Stimulated activated CD4-positive, alpha-beta T cell treated with anti-CD3 and anti-CD28 coated beads, Interleukin-4, amount 100 ng/mL, for 24 hours (primary cell): ENCODE data around the gene CA5A.
"Not testable (repeated sequence)": the region's sequence is repeated elsewhere in the genome, so short reads cannot be mapped to it uniquely, and the experiment has no call there.

Experiments
- DNase-seq: peaks from one replicate; pipeline ENCODE4 v3.0.0-alpha.2; 2020

The CA5A gene

GRCh38 chr16:87922250-87922871 lies 14.0 kb downstream of the CA5A start:
- no peak for DNase-seq

- DNase-seq, result no peak
These were observed 15.0 kb downstream of the CA5A start for GRCh38 chr16:87921236-87921773.

GRCh38 chr16:87919681-87919994 lies 16.7 kb downstream of the CA5A start:
- DNase-seq, result no peak

- no peak for DNase-seq
These were observed 17.3 kb downstream of the CA5A start for GRCh38 chr16:87918866-87919680.

GRCh38 chr16:87918338-87918737 lies 18.0 kb downstream of the CA5A start:
- no peak for DNase-seq

- no peak for DNase-seq
These were observed 18.8 kb downstream of the CA5A start for GRCh38 chr16:87917503-87917902.

- DNase-seq, result no peak
These were observed 21.5 kb downstream of the CA5A start for GRCh38 chr16:87914812-87915211.

GRCh38 chr16:87914021-87914725 lies 22.2 kb downstream of the CA5A start:
- not testable (repeated sequence) for DNase-seq

- not testable (repeated sequence) for DNase-seq
These were observed 23.6 kb downstream of the CA5A start for GRCh38 chr16:87912691-87913090.

GRCh38 chr16:87911106-87911763 lies 25.1 kb downstream of the CA5A start:
- DNase-seq, result not testable (repeated sequence)

- peak; percentile 89 for DNase-seq
These were observed 27.0 kb downstream of the CA5A start for GRCh38 chr16:87909203-87909935.

GRCh38 chr16:87908101-87908500 lies 28.2 kb downstream of the CA5A start:
- DNase-seq, result not testable (repeated sequence)

GRCh38 chr16:87905521-87905920 lies 30.8 kb downstream of the CA5A start:
- not testable (repeated sequence) for DNase-seq

GRCh38 chr16:87904963-87905362 lies 31.4 kb downstream of the CA5A start:
- DNase-seq, result not testable (repeated sequence)

GRCh38 chr16:87900489-87900888 lies 35.8 kb downstream of the CA5A start:
- not testable (repeated sequence) for DNase-seq

- peak; percentile 58 for DNase-seq
These were observed 38.5 kb downstream of the CA5A start for GRCh38 chr16:87897521-87898505.

GRCh38 chr16:87896924-87897520 lies 39.3 kb downstream of the CA5A start:
- not testable (repeated sequence) for DNase-seq

- DNase-seq, result peak; percentile 14
These were observed 40.0 kb downstream of the CA5A start for GRCh38 chr16:87896176-87896890.

- peak; percentile 89 for DNase-seq
These were observed 40.6 kb downstream of the CA5A start for GRCh38 chr16:87895641-87896141.

GRCh38 chr16:87894005-87894404 lies 42.3 kb downstream of the CA5A start:
- not testable (repeated sequence) for DNase-seq
